Liver (tissue), 2 donors: ENCODE measurements around the gene PYY.

Experiments used
- RAD21 ChIP-seq, 2 donors: IDR thresholded peaks; 2 replicates each; pipeline ENCODE4 v1.6.1; 2016; ENCODE audit warnings: antibody characterized with exemption in 2 of 2, mild to moderate bottlenecking in 2 of 2
- TAF1 ChIP-seq: conservative IDR thresholded peaks from 2 replicates; pipeline ENCODE4 v1.6.1; 2016; ENCODE audit warnings: antibody characterized with exemption, mild to moderate bottlenecking
- donor health status: healthy.

- TF ChIP-seq TAF1: no peak
- TF ChIP-seq RAD21 (IDR thresholded peaks at IDR 0.05): no peak
These were observed 34.6 kb upstream of the PYY start for GRCh38 chr17:43988301-43988700.
